Stimulated activated CD8-positive, alpha-beta memory T cell treated with anti-CD3 and anti-CD28 coated beads, Interleukin-4, amount 100 ng/mL, for 1 hour (primary cell): ENCODE results near the gene GPATCH2.
"Not testable (repeated sequence)": the region's sequence is repeated elsewhere in the genome, so short reads cannot be mapped to it uniquely, and the experiment has no call there.

Experiments used
- DNase-seq, 2 donors: peaks; one replicate each; pipeline ENCODE4 v3.0.0-alpha.2; 2020; ENCODE audit warnings: low read depth in 2 of 2, low spot score in 1 of 2

GPATCH2 gene

DNA sequence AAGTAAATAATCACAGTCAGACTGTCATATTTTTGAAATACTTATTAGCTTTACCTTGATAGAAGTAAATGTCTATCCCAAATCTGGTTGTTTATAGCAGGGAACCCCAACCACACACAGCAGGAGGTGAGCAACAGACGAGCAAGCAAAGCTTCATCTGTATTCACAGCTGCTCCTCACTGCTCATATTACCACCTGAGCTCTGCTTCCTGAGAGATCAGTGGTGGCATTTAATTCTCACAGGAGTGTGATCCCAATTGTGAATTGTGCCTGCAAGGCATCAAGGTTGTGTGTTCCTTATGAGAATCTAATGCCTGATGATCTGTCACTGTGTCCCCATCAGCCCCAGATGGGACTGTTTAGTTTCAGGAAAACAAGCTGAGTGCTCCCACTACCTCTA is 104.3 kb downstream of the GPATCH2 start:
- no peak for DNase-seq

DNA sequence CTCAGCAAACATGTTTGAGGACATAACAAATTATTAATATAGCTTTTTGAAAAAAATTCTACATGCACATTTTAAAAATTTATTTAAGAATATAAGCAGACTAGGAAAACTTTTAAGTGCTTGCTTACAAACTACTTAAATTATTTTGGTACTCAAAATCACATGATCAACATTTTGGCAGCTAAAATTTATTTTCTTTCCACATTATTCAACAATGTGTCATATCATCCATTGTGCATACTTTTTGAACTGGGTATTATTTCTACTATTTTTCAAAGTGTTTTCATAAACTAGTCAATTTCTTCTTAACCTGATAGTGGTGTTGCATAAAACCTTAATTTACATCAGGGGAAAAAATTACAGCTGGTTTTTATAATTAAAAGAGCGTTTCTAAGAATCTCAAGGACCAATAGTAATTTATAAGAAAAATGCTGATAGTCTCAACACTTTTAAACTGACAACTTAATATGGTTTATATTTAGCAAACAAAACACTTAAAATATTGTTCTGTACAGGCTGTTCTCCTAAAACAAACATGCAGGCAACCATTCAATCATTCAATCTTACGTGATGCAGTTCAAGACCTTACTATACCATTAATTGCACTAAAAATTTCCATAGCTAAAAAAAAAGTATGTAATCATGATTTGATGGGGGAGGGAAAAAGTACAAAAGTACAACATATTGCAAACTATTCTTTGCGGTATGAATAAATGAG is 105.0 kb downstream of the GPATCH2 start:
- DNase-seq = no peak

DNA sequence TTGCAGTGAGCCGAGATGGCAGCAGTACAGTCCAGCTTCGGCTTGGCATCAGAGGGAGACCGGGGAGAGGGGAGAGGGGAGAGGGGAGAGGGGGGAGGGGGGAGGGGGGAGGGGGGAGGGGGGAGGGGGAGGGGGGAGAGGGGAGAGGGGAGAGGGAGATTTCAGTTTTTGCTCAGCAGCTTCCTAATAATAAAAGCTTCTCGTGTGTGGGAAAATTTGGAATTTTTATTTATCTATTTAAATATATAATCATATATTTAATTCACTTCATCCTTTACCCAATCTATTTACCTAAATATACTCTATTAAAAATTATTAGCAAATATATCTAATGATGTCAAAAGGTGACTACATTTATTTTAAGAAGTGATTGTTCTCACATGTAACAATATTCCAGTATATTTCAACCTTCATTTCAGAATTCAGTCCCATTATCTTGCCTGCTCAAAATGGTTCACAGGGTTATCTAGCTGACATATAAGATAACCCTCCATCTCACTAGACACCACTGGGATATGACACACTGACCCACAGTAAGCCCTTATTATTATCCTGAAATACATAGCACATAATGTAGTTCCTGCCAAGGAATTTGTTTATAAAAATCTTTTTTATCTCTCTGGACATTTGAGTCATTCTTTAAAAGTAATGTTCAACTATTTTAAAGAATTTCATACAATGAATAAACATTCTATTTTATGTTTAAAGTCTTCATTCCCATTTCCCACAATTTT is 105.9 kb downstream of the GPATCH2 start:
- no peak for DNase-seq

DNA sequence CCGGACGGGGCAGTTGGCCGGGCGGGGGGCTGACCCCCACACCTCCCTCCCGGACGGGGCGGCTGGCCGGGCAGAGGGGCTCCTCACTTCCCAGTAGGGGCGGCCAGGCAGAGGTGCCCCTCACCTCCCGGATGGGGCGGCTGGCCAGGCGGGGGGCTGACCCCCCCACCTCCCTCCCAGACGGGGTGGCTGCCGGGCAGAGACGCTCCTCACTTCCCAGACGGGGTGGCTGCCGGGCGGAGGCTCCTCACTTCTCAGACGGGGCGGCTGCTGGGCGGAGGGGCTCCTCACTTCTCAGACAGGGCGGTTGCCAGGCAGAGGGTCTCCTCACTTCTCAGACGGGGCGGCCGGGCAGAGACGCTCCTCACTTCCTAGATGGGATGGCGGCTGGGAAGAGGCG is 107.0 kb downstream of the GPATCH2 start:
- not testable (repeated sequence) for DNase-seq

DNA sequence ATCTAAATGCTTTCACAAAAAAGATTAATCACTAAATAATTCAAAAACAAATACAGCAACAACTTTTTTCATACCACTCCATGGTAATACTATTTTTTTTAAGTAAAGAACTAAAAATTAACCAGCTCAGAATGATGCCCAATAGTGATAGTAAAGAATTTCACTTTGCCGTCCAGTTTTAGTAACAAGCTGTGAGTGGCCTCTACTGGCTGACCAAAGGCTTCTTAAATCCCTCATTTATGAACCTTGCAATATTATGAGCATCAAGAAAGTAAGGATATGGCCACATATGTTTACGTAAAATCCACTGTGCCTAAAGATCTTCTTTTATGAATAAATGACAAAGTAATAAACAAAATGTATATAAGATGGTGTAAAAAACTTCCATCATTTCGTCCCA is 108.6 kb downstream of the GPATCH2 start:
- DNase-seq = no peak

DNA sequence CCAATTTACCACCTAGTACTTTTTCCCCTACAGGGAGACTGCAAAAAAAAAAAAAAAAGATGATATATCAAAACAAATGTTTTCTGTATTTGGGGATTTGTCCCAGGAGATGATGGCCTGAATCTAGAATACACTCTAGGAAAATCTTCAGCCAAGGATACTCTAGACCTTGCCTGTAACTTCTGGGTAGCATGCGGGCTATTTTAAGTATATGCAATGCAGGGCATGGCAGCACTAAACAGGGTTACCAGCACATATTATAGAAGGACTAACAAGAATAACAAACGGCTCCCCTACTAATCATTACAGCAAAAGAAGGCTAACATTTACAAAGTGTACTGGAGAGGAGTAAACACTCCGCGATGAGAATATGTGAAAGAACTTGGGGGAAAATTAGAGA is 109.6 kb downstream of the GPATCH2 start:
- no peak for DNase-seq

DNA sequence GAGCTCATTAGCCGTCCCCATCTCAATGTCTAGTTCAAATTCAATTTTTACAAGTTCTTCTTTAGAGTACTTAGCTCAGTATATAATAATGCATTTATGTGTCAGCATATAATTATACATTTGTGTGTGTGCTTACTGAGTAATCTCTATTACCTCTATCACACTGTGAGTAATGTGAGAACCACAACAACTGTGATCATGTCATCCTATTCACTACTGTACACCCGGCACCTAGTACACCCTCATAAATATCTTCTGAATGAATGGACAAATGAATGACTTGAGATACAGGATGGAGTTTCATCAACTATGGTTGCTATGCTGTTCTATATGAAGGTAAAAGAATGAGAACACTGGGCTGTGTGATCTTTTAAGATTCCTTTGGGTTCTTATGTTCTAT is 124.0 kb downstream of the GPATCH2 start:
- no peak for DNase-seq

DNA sequence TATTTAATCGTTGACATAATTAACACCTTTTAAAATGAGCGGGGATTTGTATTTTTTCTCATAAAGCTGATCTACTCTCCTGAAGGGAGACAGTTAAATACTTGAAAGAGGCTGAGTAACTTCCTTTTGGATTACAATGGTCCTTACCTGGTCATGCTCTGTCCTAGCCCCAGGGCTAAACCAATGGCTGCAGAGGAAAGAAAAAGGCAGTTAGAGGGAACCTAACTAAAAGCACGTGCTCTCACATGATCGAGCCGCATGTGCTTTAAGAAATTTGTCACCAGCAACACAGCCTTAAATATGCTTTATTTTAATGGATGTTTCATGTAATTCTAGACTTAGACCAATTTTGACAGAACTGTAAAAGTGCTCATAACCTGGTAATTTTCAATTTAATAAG is 132.7 kb downstream of the GPATCH2 start:
- DNase-seq = no peak

DNA sequence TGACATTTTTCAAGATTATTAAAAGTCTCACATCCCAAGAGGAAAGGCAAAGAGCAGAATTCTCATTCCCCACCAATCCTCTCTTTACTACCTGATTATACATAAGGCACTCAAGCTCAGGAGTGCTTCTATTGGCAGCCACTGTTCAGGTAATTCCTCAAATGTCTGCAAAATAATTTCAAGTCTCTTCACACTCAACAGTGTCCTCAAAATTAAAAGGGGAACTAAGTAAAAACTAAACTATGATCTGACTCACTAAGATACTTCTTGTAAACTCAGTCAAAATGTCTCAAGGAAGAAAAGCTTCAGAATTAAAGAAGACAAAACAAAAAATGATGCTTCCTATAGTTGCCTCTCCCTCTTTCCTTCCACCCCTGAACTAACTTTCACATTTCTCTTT is 135.6 kb downstream of the GPATCH2 start:
- no peak for DNase-seq

DNA sequence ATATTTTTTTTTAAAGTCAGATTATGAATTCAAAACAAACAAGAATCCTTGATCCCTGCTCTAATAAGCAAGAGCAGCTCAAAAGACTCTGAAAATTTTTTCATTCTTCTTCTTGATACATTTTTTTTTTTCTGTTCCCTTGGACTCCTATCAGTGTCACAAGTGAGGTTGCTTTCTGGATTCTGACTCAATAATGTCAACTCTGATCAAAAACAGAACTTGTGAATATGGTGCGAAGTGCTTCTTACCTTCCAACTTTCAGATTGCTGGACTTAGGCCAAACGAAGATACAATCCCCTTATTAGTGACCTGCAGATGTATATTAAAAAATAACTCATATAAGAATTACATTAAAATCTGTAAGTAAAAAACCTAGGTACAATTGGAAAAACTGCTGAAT is 136.1 kb downstream of the GPATCH2 start:
- no peak for DNase-seq

DNA sequence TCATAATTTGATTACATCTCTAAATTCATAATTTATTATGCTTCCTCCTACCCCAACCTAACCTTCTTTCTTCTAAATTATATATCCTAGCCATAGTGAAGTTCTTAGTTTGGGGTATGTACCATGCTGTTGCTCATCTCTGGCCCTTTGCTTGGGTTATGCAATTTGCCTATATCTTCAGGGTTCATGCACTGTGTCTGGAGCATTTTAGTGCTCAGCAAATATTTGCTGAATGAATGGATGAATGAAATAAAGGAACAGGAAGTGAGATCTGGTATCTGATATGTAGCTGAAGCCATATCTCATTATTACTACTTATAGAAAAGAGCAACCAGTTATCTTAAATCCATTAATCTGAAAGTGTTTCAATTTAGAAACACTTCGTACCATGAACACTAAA is 137.6 kb downstream of the GPATCH2 start:
- DNase-seq = no peak

DNA sequence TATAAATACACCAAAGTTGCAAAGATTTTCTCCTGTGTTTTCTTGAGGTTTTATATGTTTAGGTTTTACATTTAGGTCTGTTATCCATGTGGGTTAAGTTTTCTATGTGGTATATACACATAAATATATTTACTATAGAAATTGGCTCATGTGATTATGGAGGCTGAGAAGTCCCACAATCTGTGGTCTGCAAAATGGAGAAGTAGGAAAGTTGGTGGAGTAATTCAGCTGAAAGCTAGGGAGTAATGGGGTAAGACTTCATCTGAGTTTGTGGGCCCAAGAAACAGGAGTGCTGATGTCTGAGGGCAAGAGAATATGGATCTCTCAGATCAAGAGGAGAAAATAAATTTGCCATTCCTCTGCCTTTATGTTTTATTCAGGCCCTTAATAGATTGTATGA is 146.0 kb downstream of the GPATCH2 start:
- DNase-seq = no peak

DNA sequence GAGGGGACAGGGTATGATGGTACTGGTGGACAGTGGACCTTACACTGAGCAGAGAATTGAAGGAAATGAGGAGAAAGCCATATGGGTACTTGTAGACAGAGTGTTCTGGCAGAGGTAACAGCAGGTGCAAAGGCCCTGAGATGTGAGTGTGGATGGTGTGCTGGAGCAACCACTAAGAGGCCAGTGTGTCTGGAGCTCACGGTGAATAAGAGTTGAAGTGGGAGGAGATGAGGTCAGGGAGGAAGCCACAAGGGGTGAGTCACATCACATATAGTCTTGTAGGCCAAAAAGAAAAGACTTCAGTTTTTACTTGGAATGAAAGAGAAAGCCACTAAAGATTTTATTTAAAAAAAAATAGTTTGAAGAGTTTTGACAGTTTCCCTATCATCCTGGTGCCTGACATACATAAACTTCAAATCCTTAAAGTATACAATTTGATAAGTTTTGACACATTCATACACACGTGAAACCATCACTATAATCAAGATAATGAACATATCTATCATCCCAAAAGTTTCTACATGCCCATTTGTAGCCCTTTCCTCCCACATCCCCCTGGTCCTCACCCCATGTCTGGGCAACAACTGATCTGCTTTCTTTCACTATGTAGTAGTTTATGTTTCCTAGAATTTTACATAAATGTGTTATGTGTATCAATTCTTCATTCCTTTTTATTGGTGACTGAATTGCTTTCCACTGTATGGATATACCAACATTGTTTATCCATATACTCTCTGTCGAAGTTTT is 148.4 kb downstream of the GPATCH2 start:
- no peak for DNase-seq

DNA sequence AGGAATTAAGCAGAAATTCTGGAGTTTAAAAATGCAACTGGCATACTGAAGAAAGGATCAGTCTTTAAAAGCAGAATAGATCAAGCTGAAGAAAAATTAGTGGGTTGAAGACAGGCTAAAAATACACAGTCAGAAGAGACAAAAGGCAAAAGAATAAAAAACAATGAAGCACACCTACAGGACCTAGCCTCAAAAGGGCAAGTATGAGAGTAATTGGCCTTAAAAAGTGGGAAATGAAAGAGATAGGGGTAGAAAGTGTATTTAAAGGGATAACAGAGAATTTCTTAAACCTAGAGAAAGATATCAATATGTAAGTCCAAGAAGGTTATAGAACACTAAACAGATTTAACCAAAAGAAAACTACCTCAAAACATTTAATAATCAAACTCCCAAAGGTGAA is 152.4 kb downstream of the GPATCH2 start:
- no peak for DNase-seq

DNA sequence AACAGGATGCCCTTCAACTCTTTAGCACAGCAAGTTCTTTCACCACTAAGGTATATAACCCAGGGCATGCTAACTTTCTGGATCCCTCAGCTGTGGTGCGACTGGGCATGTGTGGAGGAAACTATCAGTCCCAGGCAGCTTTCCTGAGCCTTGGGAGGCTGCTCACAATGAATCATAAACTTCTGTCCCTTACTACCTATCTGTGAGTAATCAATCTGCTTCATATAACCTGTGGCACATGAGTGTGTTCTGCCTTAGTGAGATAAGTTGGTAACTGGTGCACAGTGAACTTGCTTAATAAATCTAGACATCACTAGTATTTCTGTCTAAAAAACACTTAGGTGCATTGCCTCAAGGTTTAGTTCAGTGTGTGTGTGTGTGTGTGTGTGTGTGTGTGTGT is 158.0 kb downstream of the GPATCH2 start:
- no peak for DNase-seq

DNA sequence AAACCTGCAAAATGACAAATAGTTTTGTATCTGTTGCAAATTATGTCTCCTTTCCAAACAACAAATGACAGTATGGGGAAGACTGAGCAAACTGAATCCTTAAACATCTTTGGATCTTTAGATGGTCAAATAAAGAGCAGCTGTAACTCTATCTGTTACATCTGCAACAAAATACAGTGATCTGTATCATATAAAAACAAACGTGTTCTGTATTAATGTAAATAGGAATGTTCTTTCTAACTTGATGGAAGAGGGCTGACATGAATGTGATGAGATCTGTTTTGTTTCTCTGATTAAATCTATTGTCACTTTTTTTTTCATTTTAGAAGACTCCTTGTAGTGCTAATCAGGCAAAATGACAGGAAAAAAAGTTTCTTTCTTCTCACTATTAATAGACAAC is 159.5 kb downstream of the GPATCH2 start:
- no peak for DNase-seq

DNA sequence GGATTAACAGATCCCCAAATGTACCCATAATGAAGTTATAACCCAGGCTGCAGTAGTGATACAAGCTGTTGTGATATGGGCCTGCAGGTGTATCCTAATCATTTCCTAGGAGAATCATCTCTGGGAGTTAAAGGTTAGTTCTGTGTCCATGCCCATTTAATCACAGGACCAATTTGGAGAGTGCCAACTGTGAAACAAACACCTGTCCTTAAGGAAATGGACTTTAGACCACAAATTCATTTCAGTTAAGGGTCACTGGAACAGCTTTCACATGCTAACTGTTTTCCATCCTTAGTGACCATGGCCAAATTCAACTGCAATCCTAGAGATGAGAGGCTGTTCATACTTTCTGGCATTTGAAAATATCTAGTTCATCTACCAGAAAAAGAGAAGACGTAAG is 160.9 kb downstream of the GPATCH2 start:
- no peak for DNase-seq

DNA sequence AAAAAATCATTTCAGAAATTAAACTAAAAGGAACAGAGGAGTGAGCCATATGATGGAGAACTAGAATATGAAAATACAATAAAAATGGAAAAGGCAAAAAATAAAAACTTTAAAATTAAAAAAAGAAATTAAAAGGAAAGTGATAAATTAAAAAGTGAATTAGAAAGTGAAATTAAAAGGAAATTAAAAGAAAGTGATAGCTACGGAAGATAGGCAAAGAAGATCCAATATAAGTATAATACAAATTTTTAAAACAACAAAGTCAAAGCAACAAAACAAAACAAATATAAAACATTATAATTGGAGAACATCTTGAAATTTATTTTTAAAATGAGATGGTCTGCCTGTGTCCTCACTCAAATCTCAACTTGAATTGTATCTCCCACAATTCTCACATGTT is 165.8 kb downstream of the GPATCH2 start:
- no peak for DNase-seq

DNA sequence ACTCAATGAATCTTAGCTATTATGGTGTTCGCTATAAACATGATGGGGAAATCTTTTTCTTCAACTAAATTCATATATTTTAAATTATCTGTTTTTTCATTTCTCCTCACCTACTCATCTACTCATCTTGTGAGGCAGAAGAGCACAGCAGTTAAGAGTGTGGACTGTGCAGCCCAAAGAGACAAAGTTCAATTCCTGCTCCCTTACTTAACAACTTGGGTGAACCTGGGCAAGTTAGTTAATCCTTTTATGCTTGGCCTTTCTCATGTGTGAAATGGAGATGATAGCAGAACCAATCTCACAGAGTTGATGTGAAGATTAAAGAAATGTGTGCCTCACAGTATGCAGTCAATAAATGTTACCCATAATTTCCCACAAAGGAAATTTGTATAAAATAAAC is 168.2 kb downstream of the GPATCH2 start:
- DNase-seq = no peak

DNA sequence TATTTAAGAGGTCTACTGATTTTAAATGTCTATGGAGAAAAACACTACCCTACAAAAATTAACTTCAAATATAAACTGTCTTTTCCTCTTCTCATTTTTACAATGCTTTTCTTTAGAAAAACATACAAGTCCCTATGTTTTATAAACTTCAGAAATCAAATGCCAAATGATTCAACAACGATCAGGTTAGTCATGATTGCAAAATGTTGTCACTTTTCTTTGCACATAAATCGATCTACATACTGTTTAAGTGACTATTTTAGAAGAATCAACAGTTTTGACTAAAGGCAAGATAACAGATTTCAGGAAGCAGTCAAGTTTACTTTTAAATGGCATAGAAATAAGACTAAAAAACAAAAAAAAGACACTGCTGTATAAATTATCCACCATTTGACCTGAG is 168.7 kb downstream of the GPATCH2 start:
- DNase-seq = no peak

DNA sequence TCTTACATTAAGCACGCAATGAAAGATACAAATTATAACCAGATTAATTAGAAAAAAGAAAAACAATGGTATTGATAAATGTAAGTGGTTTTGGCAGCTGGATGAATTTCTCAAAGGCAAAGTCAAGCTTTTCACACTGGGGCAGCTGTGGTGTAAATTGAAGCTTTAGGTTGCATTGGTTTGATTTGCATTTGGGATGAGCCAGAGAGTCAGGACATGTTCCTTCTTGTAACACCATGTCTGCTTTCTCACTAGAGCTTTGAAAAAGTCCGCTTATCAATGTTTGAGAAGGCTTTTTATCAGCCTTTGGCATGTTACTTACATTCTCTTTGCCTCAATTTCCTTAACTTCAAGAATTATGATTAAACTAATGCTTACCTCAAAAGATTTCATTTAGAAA is 173.9 kb downstream of the GPATCH2 start:
- DNase-seq = no peak

DNA sequence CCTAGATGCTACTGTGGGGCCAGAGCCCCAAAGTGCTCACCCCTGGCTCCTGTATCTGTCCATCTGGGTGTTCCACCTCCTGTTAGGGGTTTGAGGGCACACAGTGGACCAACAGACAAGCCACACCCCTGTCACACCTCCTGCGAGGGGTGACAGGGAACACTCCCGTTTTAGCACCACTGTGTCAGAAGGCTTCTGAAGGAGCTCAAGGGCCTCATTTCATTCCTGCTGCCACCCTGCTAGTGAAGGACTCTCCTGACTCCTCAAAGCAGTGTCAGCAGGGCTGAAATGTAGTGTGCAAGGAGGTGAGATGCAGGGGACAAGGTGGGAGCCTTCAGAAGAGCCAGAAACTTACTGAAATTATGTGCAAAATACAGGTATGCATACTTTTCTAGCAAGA is 174.6 kb downstream of the GPATCH2 start:
- DNase-seq = no peak
